Measurements from ENCODE around the gene RPP14. TPM values are rescaled to one million over a fixed set of nuclear protein-coding genes. Genes with fewer than 3 reads are reported as not detected.
A peak's percentile ranks its signal among the peaks of the same experiment; 100 is the strongest.

The RPP14 gene
- total and polyA plus RNA-seq, 2 experiments from 2014 or later, result 13.4 to 14.9 TPM

DNA sequence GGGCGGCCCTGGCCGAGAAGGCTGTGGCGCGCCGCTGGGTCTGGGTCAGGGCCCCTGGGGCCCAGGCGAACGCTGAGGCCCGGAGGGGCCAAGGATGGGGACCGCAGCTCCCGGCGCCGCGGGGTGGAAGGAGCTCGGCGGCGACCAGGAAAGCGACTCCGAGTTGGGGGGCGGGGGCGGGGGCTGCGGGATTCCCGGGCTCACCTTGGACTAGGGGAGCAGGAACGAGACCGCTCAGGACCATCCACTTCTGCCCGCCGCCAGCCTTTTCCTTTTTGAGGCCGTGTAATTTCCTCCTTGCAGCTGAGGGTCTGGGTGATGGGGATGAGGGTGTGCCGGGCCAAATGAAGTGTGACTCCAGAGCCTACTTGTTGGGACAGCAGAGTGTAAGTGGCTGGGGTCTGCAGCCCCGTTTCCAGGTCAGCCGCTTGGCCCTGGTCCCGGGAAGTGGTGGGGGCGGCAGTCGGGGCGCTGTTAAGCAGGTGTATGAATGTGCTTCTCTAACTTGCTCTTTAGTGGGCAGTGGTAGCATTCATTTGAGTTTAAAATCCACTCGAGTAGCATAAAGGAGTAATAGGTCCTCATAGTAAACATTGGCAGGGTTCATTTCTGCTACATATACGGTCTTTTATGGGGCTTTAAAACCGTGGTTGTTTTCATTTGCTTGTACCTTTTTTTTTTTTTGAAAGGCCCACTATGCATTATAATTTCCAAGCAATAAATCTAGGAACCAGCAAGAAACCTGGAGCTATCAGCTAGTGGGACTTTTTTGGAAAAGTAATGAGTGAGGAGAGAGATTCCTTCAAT lies 27.4 kb downstream of the RPP14 start:
- no peaks in the 10 kb centered on the region for H4K20me1 ChIP-seq (ENCODE audit: insufficient read depth)
- no peaks in the 10 kb centered on the region for H3K9me3 ChIP-seq (ENCODE audit: low read depth)
- no peaks in the 10 kb centered on the region for H3K9me2 ChIP-seq (ENCODE audit: insufficient read depth)
- H3K79me2 ChIP-seq (ENCODE audit: insufficient read depth), result peaks cover 35% of the 10 kb centered on the region
- peak overlapping the region; percentile 99 for H3K27ac ChIP-seq
- TF ChIP-seq EZH2 (IDR thresholded peaks at IDR 0.05; ENCODE audit: insufficient read depth, poor library complexity, severe bottlenecking) (no peak), EZH2phosphoT487 (IDR thresholded peaks at IDR 0.05; ENCODE audit: insufficient read depth, low read depth) (no peak)
- peak; percentile 48 for DNase-seq
- in situ Hi-C loops (cut with MboI), result no loop called here
- peak overlapping the region; percentile 94 for H3K4me3 ChIP-seq
- no peaks in the 10 kb centered on the region for H3K27me3 ChIP-seq (replicated peaks; ENCODE audit: insufficient read depth)
- H3K4me1 ChIP-seq (ENCODE audit: insufficient read depth), result peaks cover 33% of the 10 kb centered on the region
- peaks cover 49% of the 10 kb centered on the region for H3F3A ChIP-seq (ENCODE audit: insufficient read depth)
- peak overlapping the region; percentile 89 for H3K4me2 ChIP-seq (ENCODE audit: unreplicated experiment)
- H2AFZ ChIP-seq, result peak overlapping the region; percentile 31; the same call in 1 of the 2 replicates
- 1% methylated on average over 22 to 37 of the region's 37 CpGs for WGBS, 2 experiments (ENCODE audit: low coverage in 1 of 2, low lambda C conversion rate in 2 of 2, missing lambda C conversion rate in 2 of 2)
- peak overlapping the region; percentile 86 for H3K9ac ChIP-seq
- no peaks in the 10 kb centered on the region for H3K36me3 ChIP-seq (ENCODE audit: low read depth)

DNA sequence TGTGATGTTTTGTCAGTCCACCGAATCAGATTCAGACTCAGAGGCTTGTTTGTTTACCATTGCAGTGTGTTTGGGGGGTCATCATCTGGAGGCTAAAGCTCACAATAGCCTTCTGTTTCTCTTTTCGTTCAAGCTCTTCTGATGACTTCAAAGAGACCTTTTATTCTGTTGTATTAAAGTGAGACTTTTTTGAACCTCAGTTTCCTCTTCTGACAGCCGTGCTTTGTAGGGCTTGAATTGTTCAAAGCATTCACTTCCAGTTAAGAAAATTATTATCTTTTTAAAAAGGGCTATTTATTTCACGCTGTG lies 27.9 kb downstream of the RPP14 start:
- Histone ChIP-seq H3K79me2 (ENCODE audit: insufficient read depth) (peaks cover 41% of the 10 kb centered on the region), H3K4me1 (ENCODE audit: insufficient read depth) (peaks cover 33% of the 10 kb centered on the region), H3K27ac (peak overlapping the region; percentile 99), H2AFZ (no peak overlapping the region), H4K20me1 (ENCODE audit: insufficient read depth) (no peaks in the 10 kb centered on the region), H3K4me2 (ENCODE audit: unreplicated experiment) (peak overlapping the region; percentile 89), H3K9ac (peak overlapping the region; percentile 86), H3F3A (ENCODE audit: insufficient read depth) (peaks cover 49% of the 10 kb centered on the region), H3K4me3 (peak overlapping the region; percentile 94), H3K27me3 (replicated peaks; ENCODE audit: insufficient read depth) (no peaks in the 10 kb centered on the region), H3K9me3 (ENCODE audit: low read depth) (no peaks in the 10 kb centered on the region), H3K36me3 (ENCODE audit: low read depth) (no peaks in the 10 kb centered on the region), H3K9me2 (ENCODE audit: insufficient read depth) (no peaks in the 10 kb centered on the region)
- in situ Hi-C loops (cut with MboI), result no loop called here
- 4 to 6% methylated on average over 4 of the region's 4 CpGs for WGBS, 2 experiments (ENCODE audit: low coverage in 1 of 2, low lambda C conversion rate in 2 of 2, missing lambda C conversion rate in 2 of 2)
- DNase-seq, result no peak
- TF ChIP-seq EZH2phosphoT487 (IDR thresholded peaks at IDR 0.05; ENCODE audit: insufficient read depth, low read depth) (no peak), EZH2 (IDR thresholded peaks at IDR 0.05; ENCODE audit: insufficient read depth, poor library complexity, severe bottlenecking) (no peak)

DNA sequence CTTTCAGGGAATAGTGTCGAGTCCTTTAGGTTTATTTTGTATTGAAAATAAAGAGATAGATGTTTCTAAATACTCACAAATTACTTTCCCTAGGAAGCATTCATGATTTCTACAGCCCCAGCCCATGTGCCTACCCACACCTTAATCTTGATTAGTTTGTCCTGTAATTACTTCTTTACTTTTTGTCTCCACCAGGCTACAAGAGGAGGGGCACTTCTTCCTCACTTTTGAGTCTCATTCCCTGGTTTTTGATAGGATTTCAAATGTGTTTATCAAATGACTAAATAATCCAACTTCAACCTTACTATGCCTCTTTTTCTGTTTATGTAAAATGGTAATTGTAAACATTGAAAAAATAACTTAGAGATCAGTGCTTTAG lies 28.4 kb downstream of the RPP14 start:
- H3K27ac ChIP-seq, result peak overlapping the region; percentile 99
- H3K4me3 ChIP-seq, result peak overlapping the region; percentile 94
- 3 to 8% methylated on average over 1 of the region's 1 CpG for WGBS, 2 experiments (ENCODE audit: low coverage in 1 of 2, low lambda C conversion rate in 2 of 2, missing lambda C conversion rate in 2 of 2)
- H3K36me3 ChIP-seq (ENCODE audit: low read depth), result no peaks in the 10 kb centered on the region
- peaks cover 33% of the 10 kb centered on the region for H3K4me1 ChIP-seq (ENCODE audit: insufficient read depth)
- peak overlapping the region; percentile 89 for H3K4me2 ChIP-seq (ENCODE audit: unreplicated experiment)
- H3K79me2 ChIP-seq (ENCODE audit: insufficient read depth), result peaks cover 46% of the 10 kb centered on the region
- no peak for DNase-seq
- H3F3A ChIP-seq (ENCODE audit: insufficient read depth), result peaks cover 49% of the 10 kb centered on the region
- TF ChIP-seq EZH2 (IDR thresholded peaks at IDR 0.05; ENCODE audit: insufficient read depth, poor library complexity, severe bottlenecking), result no peak
- TF ChIP-seq EZH2phosphoT487 (IDR thresholded peaks at IDR 0.05; ENCODE audit: insufficient read depth, low read depth), result no peak
- in situ Hi-C loops (cut with MboI), result no loop called here
- no peaks in the 10 kb centered on the region for H3K27me3 ChIP-seq (replicated peaks; ENCODE audit: insufficient read depth)
- peak overlapping the region; percentile 86 for H3K9ac ChIP-seq
- H3K9me3 ChIP-seq (ENCODE audit: low read depth), result no peaks in the 10 kb centered on the region
- H3K9me2 ChIP-seq (ENCODE audit: insufficient read depth), result no peaks in the 10 kb centered on the region
- H4K20me1 ChIP-seq (ENCODE audit: insufficient read depth), result no peaks in the 10 kb centered on the region
- H2AFZ ChIP-seq, result no peak overlapping the region

DNA sequence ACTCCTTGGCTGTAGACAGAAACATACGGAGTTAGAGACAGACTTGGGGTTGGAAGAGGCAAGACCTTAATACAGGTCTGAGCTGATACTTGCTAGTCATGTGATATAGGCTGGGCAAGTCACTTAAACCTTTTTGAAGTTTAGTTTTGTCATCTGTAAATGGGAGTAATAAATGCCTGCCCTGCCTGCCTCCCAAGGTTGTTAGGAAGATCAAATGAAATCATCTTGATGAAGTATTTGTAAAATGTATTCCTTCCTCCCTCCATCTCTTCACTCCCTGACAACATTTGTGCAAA lies 29.6 kb downstream of the RPP14 start:
- in situ Hi-C loops (cut with MboI), result no loop called here
- H3K9ac ChIP-seq, result peak overlapping the region; percentile 86
- H3K9me2 ChIP-seq (ENCODE audit: insufficient read depth), result no peaks in the 10 kb centered on the region
- no peaks in the 10 kb centered on the region for H3K9me3 ChIP-seq (ENCODE audit: low read depth)
- peak overlapping the region; percentile 31; the same call in 1 of the 2 replicates for H2AFZ ChIP-seq
- TF ChIP-seq EZH2 (IDR thresholded peaks at IDR 0.05; ENCODE audit: insufficient read depth, poor library complexity, severe bottlenecking), result no peak
- TF ChIP-seq EZH2phosphoT487 (IDR thresholded peaks at IDR 0.05; ENCODE audit: insufficient read depth, low read depth), result no peak
- peaks cover 43% of the 10 kb centered on the region for H3F3A ChIP-seq (ENCODE audit: insufficient read depth)
- no peaks in the 10 kb centered on the region for H3K36me3 ChIP-seq (ENCODE audit: low read depth)
- H3K4me1 ChIP-seq (ENCODE audit: insufficient read depth), result peaks cover 33% of the 10 kb centered on the region
- H4K20me1 ChIP-seq (ENCODE audit: insufficient read depth), result no peaks in the 10 kb centered on the region
- 0% methylated on average over 1 of the region's 1 CpG for WGBS, 2 experiments (ENCODE audit: low coverage in 1 of 2, low lambda C conversion rate in 2 of 2, missing lambda C conversion rate in 2 of 2)
- peak overlapping the region; percentile 98 for H3K4me2 ChIP-seq (ENCODE audit: unreplicated experiment)
- peak overlapping the region; percentile 99 for H3K27ac ChIP-seq
- peaks cover 56% of the 10 kb centered on the region for H3K79me2 ChIP-seq (ENCODE audit: insufficient read depth)
- no peaks in the 10 kb centered on the region for H3K27me3 ChIP-seq (replicated peaks; ENCODE audit: insufficient read depth)
- peak overlapping the region; percentile 94 for H3K4me3 ChIP-seq
- no peak for DNase-seq

Measured in GM23248 (cell line).